ENCODE results near the gene SEC14L1. TPM values are rescaled to one million over a fixed set of nuclear protein-coding genes. Genes with fewer than 3 reads are reported as not detected.

Gene SEC14L1
- total and polyA plus RNA-seq, 2 experiments from 2014 or later = 52.9 to 71.4 TPM

GRCh38 chr17:77213778-77214132 lies 73.0 kb downstream of the SEC14L1 start:
- H3K79me2 ChIP-seq = no peaks in the 10 kb centered on the region
- H3K4me1 ChIP-seq (ENCODE audit: insufficient read depth) = peaks cover 10% of the 10 kb centered on the region
- H3K4me2 ChIP-seq = no peak overlapping the region
- no peak overlapping the region for H3K4me3 ChIP-seq
- no peaks in the 10 kb centered on the region for H3K27me3 ChIP-seq
- no peak overlapping the region for H2AFZ ChIP-seq
- no peaks in the 10 kb centered on the region for H3K9me3 ChIP-seq (ENCODE audit: low read depth)
- no peak for DNase-seq (ENCODE audit: low spot score)
- TF ChIP-seq CTCF (IDR thresholded peaks at IDR 0.05; ENCODE audit: poor library complexity) = no peak
- no peak for TF ChIP-seq EZH2 (IDR thresholded peaks at IDR 0.05; ENCODE audit: borderline replicate concordance)
- no peak for TF ChIP-seq EZH2phosphoT487 (IDR thresholded peaks at IDR 0.05; ENCODE audit: low read depth, severe bottlenecking, unreplicated experiment)
- no peaks in the 10 kb centered on the region for H4K20me1 ChIP-seq (ENCODE audit: insufficient read depth, poor library complexity, severe bottlenecking)
- no peak overlapping the region for H3K27ac ChIP-seq
- no peaks in the 10 kb centered on the region for H3K36me3 ChIP-seq (replicated peaks; ENCODE audit: insufficient read depth, low read depth)
- 93% methylated on average over 17 of the region's 17 CpGs for WGBS (ENCODE audit: low lambda C conversion rate, missing lambda C conversion rate)
- H3K9me2 ChIP-seq (replicated peaks; ENCODE audit: insufficient read depth) = no peaks in the 10 kb centered on the region

GRCh38 chr17:77214328-77214727 lies 73.6 kb downstream of the SEC14L1 start:
- H3K4me1 ChIP-seq (ENCODE audit: insufficient read depth) = peaks cover 4% of the 10 kb centered on the region
- H3K36me3 ChIP-seq (replicated peaks; ENCODE audit: insufficient read depth, low read depth) = no peaks in the 10 kb centered on the region
- H3K79me2 ChIP-seq = no peaks in the 10 kb centered on the region
- TF ChIP-seq EZH2phosphoT487 (IDR thresholded peaks at IDR 0.05; ENCODE audit: low read depth, severe bottlenecking, unreplicated experiment) = no peak
- TF ChIP-seq EZH2 (IDR thresholded peaks at IDR 0.05; ENCODE audit: borderline replicate concordance) = no peak
- TF ChIP-seq CTCF (IDR thresholded peaks at IDR 0.05; ENCODE audit: poor library complexity) = no peak
- no peaks in the 10 kb centered on the region for H3K9me2 ChIP-seq (replicated peaks; ENCODE audit: insufficient read depth)
- H3K4me3 ChIP-seq = no peak overlapping the region
- no peak overlapping the region for H3K4me2 ChIP-seq
- H2AFZ ChIP-seq = no peak overlapping the region
- WGBS (ENCODE audit: low lambda C conversion rate, missing lambda C conversion rate) = 93% methylated on average over 12 of the region's 12 CpGs
- H3K9me3 ChIP-seq (ENCODE audit: low read depth) = no peaks in the 10 kb centered on the region
- no peak overlapping the region for H3K27ac ChIP-seq
- no peaks in the 10 kb centered on the region for H3K27me3 ChIP-seq
- no peak for DNase-seq (ENCODE audit: low spot score)
- no peaks in the 10 kb centered on the region for H4K20me1 ChIP-seq (ENCODE audit: insufficient read depth, poor library complexity, severe bottlenecking)

DNA sequence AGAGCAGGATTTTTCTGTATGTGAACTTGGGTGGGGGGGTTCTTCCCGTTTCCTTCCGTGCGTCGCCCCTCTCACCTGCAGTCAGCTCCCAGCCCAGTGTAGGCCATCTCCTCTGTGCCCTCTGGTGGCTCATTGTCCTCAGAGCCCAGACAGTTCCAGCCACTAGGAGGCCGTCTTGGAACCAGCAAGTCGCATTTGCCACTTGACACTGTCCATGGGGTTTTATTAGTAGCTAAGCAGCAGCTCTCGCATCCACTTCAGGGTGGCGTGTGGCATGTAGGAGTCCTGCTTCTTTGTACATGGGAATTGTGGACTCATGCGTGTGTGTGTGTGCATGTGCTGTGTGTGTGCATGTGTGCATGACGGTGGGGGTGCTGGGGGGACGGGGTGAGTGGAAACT lies 74.0 kb downstream of the SEC14L1 start:
- H3K36me3 ChIP-seq (replicated peaks; ENCODE audit: insufficient read depth, low read depth) = no peaks in the 10 kb centered on the region
- WGBS (ENCODE audit: low lambda C conversion rate, missing lambda C conversion rate) = 81% methylated on average over 11 of the region's 11 CpGs
- peak; percentile 49 for DNase-seq (ENCODE audit: low spot score)

More for the DNA sequence above, 74.0 kb downstream of the SEC14L1 start:
- TF ChIP-seq EZH2 (IDR thresholded peaks at IDR 0.05; ENCODE audit: borderline replicate concordance) = no peak
- no peak for TF ChIP-seq EZH2phosphoT487 (IDR thresholded peaks at IDR 0.05; ENCODE audit: low read depth, severe bottlenecking, unreplicated experiment)
- TF ChIP-seq CTCF (IDR thresholded peaks at IDR 0.05; ENCODE audit: poor library complexity) = peak; percentile 38
- Histone ChIP-seq H3K79me2 (no peaks in the 10 kb centered on the region), H3K4me2 (no peak overlapping the region), H4K20me1 (ENCODE audit: insufficient read depth, poor library complexity, severe bottlenecking) (no peaks in the 10 kb centered on the region), H3K9me2 (replicated peaks; ENCODE audit: insufficient read depth) (no peaks in the 10 kb centered on the region), H2AFZ (no peak overlapping the region), H3K27ac (no peak overlapping the region), H3K4me3 (no peak overlapping the region), H3K9me3 (ENCODE audit: low read depth) (no peaks in the 10 kb centered on the region), H3K4me1 (ENCODE audit: insufficient read depth) (no peaks in the 10 kb centered on the region), H3K27me3 (no peaks in the 10 kb centered on the region)

Data from hepatocyte (in vitro differentiated cells).